NCI-H748 (cell line): ENCODE data around the gene TSGA10IP.

Source experiments
- DNase-seq: peaks from one replicate; lab custom pipeline; 2025; ENCODE audit not compliant: unreplicated experiment; lab: John Stamatoyannopoulos, UW

The TSGA10IP gene

DNA sequence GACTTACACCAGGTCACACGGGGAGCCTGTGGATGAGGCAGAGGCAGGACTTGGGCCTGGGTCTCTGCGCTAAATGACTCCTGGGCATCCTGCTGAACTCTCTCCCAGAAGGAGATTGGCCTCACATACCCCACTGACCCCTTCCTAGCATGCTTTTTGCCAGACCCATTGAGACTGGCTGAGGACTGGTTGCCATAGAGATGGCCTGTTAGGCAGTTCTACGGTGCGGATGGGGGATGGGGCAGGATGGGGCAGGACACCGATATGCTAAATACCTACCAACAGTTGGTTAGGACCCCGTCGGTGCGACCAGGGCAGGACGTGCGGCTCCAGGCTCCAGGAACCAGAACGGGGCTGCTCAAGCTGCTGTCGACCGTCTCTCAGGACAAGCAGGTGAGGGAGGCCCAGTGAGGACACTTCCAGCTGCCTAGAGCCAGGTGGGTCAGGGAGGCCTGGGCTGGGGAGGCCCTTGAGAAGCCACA lies at the start of gene TSGA10IP:
TSS of gene TSGA10IP (plus strand) at position 51 of the 482 bp plus-strand sequence. CDS start at position 247, 196 bp downstream.
- no peak for DNase-seq

DNA sequence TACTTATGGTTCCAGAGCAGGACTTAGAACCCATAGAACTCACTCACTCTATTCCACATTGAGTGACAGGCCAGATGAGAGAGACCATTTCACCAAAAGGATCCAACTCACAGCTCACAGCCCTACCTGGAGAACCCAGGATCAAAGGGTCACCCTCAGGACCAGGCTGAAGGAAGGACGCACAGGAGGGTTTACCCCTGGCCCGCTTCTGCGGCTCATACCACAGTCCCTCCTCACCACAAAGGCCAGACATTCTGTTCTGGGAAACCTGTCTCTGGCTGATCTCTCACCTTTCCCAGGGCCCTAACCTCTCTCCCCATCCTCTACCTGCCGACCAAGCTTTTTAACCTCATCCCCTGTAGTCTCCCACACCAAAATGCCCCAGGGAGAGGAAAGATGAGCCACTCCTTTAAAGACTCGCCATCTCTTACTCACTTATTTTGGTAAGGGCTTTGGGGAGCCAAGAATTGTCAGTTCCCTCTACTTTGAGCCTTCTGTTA lies 49.7 kb upstream of the TSGA10IP start:
- DNase-seq = no peak

DNA sequence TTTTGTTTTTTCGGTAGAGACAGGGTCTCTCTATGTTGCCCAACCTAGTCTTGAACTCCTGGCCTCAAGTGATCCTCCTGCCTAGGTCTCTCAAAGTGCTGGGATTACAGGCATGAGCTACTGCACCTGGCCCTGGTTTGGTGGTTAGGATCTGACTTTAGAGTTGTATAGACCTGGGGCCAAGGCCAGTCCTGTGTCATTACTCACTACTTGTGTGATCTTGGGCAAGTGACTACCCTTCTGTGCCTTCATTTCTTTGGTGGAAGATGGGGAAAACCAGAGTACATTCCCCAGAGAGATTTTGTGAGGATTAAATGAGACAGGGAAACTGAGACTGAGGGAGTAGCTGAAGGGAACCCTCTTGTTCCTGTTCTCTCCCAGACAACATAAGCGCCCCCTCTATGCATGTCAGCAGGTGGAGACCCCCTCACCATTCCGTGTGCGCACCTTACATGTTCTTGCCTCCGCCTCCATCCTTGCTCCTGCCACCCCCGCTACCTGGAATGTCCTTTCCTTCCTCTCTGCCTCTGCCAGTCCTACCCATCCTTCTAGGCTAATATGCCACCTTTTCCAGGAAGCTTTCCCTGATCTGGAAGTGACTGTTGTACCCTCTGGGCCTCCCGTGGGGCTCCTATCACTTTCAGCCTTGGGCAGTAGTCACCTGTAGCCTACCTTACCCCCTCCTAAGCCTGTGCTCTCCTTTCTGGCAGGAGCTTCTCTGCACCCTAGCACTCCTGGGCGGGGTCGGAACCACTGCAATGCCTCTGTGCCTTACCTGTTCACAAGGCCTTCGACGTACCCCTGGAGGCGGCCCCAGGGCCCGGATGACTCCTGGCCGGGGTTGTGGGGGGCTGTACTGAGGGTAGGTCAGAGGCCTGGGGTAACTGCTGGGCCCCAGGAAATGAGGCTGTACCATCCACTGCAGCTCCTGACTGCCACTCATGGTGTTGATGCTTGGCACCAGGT lies 49.0 kb upstream of the TSGA10IP start:
- no peak for DNase-seq

DNA sequence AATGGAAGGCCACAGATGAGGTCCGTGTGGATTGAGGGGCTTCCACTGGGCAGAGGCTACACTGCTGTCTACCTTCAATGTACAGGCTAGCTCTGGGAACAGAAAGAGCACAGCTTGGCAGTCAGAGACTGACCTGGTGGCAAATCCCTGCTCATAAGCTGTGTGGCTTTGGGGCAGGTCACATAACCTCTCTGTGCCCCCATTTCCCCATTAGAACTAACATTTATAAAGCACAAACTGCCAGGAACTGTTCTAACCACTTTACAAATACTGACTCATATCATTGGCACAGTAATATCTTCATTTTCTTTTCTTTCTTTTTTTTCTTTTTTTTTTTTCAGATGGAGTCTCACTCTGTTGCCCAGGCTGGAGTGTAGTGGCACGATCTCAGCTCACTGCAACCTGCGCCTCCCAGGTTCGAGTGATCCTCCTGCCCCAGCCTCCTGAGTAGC lies 48.2 kb upstream of the TSGA10IP start:
- DNase-seq = no peak

DNA sequence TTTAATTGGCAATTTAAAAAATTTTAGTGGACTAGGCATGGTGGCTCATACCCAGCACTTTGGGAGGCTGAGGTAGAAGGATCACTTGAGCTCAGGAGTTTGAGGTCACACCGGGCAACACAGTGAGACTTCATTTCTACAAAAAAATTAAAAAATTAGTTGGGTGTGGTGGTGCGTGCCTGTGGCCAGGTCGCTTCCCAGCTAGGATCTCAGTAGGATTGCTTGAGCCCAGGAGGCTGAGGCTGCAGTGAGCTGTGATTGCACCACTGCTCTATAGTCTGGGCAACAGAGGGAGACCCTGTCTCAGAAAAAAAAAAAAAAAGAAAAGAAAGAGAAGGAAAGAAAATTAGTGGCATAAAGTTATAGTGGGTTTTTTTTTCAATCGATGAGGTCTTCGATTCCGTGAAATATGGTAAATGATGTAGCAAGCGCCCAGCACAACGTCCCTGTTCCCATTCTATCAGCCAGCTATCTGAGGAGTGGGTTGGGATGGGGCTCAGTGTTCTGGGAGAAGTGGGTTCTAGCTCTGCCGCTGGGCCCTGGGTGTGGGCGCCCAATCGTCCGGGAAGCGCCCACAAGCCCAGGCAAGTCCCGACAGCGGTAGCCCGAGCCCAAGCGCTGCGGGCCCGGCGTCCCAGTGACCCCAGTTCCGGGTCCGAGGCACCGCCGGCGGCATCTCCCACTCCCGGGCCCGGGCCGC lies 46.5 kb upstream of the TSGA10IP start:
- no peak for DNase-seq

DNA sequence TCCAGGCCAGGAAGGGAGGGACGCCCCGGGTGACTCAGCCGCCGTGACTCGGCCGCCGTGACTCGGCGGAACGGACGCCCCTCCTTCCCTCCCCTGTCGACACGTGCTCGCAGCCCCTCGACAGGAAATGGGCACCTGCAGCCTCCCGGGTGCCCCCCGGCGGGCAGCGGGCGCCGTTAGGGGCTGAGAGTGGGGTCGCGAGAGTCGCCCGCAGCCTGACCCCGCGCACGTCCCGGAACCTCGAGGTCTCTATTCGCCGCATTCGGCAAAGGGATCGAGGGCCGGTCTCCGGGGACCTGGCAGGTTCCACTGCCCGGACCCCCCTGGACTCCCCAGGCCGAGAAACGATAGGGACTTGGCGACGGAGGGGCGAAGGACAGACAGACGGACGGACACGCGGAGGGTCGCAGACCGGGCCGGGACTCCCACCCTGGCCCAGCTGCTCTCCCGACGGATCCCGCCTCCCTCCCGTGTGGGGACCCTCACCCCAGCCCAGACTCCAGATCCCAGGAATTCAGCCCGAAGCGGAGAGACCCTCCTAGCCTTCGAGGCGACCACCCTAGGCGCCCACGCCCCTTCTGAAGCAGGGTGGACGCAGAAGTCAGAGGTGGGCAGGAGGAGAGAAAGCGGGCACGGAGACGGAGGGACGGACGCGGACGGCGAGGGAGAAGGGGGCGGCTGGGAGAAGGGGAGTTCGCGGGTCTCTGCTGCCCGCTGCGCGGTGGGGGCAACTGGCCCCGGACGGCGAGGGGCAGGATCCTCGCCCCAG lies 45.7 kb upstream of the TSGA10IP start:
- DNase-seq = no peak

DNA sequence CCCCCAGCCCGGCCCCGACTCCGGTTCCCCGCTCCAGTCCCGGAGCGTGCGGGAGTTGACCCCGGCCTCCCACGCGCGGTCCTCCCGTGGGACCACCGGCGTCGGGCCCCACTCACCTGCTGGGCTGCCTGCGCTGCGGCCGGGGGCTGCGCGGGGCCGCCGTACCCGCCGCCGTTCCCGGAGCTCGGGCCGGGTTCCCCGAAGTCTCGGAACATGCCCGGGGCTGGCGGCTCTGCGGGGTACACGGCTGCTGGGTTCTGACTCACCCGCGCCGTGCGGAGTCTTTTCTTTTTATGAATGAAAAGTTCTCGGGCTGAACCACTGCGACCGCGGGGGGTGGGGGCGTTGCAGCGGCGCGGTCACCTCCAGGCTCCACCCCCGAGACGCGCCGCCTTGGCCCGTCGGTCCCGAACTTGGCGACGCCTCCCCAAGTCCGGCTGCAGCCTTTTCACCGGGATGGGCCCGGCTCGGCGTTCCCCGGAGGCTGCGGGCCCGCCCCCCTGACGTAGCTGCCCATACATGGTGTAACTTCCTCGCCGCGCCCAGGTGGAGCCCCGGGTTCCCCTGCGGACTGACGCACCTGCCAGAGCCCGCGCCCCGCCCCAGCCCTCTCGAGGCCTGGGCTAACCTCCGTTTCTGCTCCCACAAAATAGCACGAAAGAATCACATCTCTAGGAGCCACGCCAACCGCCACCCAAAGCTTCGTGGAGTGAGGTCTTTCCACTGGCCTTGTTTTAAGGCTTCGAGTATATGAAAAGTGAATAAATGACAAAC lies 45.0 kb upstream of the TSGA10IP start, which contains the start of gene FOSL1:
TSS of gene FOSL1 (minus strand) at position 264 of the 774 bp plus-strand sequence. CDS start at position 215, 49 bp downstream.
- DNase-seq = peak; percentile 87

DNA sequence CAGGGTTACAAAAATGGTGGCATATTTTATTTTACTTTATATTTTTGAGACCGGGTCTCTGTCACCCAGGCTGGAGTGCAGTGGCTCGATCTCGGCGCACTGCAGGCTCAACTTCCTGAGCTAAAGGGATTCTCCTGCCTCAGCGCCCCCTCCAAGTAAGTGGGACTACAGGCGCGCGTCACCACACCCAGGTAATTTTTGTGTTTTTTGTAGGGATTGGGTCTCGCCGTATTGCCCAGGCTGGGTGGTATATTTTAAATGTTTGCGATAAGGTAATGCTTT lies 44.4 kb upstream of the TSGA10IP start:
- DNase-seq = no peak

DNA sequence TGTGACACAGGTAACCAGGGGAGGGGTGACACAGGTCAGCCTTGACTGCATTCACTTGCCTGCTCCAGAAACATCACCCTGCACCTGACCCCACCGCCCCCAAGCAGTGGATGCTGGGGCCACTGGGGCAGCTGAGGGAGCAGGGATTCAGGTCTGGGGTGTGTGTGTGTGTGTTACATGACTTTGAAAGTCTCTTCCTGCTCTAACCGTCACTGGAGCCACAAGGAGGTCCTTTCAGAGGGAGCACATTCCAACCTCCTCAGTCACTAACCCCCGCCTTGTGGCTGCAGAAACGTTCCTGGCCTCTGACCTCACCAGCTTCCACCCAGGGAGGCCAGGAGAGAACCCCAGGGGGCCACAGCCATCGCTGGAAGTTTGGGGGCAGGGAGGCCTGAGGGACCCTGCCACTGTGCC lies 42.2 kb upstream of the TSGA10IP start:
- DNase-seq = no peak

DNA sequence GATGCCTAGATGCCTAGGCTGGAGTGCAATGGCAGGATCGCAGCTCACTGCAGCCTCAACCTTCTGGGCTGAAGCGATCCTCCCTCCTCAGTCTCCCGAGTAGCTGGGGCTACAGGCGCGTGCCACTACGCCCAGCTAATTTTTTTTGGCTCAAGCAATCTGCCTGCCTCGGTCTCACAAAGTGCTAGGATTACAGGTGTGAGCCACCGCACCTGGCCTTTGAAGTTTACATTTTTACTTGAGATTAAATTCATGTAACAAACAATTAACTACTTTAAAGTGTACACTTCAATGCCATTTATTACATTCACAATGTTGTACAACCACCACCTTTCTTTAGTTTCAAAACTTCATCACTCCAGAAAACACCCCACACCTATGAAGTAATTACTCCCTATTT lies 41.6 kb upstream of the TSGA10IP start:
- no peak for DNase-seq

DNA sequence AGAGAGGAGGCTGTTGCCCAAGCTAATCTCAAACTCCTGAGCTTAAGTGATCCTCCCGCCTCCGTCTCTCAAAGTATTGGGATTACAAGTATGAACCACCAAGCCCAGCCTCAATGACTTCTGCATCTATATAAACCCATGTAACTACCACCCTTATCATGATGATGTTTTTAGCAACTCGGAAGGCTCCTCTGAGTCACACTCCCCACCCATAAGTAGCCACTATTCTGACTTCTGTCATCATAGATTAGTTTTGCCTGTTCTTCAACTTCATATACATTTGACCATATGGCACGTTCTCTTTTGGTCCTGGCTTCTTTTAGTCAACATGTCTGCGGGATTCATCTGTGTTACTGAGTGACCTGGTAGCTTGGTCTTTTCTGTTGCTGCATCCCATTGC lies 38.7 kb upstream of the TSGA10IP start:
- DNase-seq = no peak

DNA sequence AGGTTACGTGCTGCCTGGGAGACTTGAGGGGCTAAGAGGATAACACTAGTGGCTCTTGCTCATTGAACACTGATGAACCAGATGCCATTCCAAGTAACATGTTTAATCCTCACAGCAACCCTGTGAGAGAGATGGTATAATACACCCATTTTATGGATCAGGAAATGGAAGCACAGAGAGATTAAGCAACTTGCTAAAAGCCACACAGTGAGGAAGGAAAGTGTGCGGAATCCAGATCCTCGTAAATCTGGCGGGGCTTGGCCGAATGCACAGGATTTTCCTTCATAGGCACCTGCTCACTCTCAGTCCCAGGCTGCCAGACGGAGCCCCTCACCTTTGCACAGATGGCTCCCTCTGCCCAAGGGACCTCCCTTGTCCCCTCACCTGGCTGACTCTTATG lies 37.4 kb upstream of the TSGA10IP start:
- DNase-seq = no peak

DNA sequence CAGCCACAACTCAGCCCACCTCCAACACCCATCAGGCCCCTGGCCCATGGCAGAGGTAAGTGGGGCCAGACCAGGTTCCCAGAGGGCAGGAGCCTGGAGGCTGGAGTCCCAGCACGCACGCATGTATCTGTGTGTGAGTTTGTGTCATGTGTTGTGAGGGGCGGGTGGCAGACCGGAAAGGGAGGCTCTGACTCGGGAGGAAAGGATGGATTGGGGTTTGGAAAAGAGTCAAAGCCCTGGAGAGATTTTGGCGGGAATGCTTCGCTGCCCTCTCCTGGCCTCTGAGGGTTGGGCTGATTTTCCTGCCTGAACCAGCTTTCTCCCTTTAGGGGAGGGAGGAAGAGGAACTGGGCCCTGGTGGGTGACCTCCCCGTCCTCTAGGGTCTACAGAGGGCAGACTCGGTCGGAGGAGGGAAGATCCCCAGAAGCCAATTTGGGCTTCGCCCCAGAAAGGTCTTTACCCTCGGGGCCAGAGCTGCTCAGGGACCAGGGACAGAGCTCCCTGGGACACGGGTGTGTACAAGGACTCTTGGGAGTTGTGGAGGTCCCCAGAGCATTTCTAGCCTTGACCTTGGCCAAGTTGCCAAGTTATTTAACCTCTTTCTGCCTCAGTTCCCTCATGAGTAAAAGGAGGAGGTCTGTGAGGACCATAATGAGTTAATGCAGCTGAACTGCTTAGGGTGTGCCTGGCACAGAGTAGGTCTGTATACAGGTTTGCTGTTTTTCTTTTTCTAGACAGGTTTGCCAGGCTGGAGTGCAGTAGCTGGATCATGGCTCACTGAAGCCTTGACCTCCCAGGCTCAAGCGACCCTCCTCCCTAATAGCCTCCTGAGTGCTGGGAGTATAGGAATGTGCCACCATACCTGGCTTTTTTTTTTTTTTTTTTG lies 33.4 kb upstream of the TSGA10IP start:
- peak; percentile 56 for DNase-seq

DNA sequence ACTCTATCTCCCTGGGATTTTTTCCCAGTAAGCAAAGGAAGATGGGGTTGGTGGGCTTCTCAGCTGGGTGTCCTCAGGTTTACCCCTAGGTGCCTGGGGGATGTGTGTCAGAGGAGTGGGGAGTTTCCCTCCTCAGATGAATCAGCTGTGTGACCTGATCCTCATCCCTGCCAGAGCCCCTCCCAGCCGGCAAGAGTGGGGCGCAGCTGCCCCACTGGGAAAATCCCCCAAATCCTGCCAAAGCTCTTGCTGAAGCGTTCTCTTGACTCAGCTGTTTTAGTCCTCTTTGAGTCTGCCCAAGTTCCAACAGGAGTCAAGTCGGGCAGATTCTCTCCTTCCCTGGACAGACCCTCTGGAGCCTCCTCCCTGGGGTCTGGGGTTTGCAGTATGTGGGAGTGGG lies 32.4 kb upstream of the TSGA10IP start:
- DNase-seq = no peak

DNA sequence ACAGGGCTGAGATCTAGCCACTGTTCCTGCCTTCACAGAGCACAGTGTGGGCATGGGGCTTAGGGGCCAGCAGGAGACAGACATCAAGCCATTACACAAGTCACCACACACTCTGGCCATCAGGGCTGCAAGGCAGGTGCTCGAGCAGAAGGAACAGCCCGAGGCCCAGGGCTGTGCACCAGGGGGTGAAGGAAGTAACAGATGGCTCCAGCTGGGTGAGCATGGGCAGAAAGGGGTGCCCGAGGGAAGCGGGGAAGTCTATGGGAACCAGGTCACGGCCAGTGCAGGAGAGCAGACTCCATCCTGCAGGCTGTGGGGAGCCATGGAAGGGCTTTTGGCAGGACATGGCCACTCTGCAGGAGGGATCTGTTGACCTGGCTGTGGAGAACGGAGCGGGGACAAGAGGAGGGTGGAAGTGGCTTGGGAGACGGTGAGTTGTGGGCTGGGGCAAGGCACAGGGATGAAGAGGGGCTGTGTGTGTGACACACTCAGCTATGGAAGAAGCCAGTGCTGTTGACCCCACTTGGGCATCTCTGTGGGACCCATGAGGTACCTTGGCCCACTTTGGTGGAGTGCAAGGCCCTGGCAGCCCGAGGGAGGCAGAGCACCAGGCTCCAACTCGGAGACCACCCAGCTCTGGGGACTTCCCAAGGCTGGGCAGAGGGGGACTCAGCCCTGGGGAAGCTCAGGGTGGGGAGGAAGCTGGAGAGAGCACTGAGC lies 30.0 kb upstream of the TSGA10IP start:
- DNase-seq = no peak

DNA sequence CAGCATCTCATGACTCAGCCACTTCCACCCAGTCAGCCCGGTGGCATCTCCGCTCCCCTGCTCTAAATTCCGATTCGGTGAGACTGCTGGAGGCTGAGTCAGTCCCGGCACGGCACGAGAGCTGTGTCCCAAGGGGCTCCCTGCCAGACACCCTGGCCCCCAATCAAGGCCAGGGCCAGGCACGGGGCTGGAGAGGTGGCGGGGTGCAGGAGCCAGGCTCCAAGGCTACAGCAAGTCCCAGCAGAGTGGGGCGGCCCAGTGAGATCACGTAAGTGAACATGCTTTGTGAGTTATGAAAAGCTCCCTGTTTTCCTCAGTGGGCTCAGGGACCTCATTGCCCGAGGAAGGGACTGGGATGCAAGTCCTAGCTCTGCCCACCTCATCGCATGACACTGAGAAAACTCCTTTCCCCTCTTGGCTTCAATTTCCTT lies 29.4 kb upstream of the TSGA10IP start:
- no peak for DNase-seq

DNA sequence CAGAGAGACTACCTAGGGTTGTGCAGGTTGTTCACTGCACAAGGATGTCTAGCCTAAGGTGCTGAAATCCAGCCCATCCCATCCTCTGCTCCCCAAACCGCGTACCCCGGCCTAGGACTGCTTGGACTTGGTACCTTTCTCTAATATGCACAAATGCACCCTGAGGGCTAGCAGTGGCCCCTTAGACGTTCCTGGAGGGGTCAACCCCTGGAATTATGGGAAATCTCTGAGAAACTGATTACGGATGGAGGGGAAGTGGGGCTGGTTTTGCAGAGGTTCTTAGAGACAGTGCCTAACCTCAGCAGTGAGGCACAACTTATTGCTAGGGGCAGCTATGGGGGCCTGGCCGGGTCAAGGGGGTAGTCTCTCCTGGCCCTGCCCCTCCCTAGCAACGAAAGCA lies 28.9 kb upstream of the TSGA10IP start:
- no peak for DNase-seq

DNA sequence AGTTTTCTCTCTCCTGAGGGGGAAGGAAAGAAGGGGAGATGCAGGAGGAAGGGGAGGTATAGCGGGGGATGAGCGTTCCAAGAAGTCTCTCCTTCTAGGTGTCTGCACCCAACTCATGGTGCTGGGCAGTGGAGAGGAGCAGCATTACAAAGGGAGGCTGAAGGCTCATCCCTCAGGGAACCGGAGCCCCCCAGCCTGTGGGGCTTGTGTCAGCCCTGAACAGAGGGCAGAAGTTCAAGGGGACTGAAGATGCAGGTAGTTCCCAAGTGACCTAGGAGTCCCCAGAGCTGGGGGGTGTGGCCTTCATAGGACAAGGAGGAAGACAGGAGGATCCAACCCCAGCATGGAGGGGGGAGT lies 28.2 kb upstream of the TSGA10IP start:
- DNase-seq = no peak
